Thymus (tissue), 11 donors: ENCODE results near the gene PIP5K1A. TPM values are rescaled to one million over a fixed set of nuclear protein-coding genes. Genes with fewer than 3 reads are reported as not detected.

Source experiments
- DNase-seq, 9 donors: peaks; one replicate each; pipeline ENCODE4 v3.0.0-alpha.2; 2013; ENCODE audit warnings: low spot score in 9 of 9, low read depth in 6 of 9, missing footprints in 1 of 9
- H3K27ac ChIP-seq, 2 donors: one replicate each; pipeline ENCODE4 v1.5.1; 2013; ENCODE audit warnings: control low read depth in 1 of 2, low read depth in 1 of 2, low read length in 1 of 2, mild to moderate bottlenecking in 1 of 2, moderate library complexity in 1 of 2
- H3K27me3 ChIP-seq, 2 donors: one replicate each; pipeline ENCODE4 v1.5.1; 2013; ENCODE audit warnings: low read length in 1 of 2; ENCODE audit not compliant: control insufficient read depth in 2 of 2, insufficient read depth in 1 of 2
- H3K36me3 ChIP-seq, 2 donors: one replicate each; pipeline ENCODE4 v1.5.1; 2013; ENCODE audit warnings: low read length in 1 of 2, mild to moderate bottlenecking in 1 of 2, moderate library complexity in 1 of 2; ENCODE audit not compliant: control insufficient read depth in 2 of 2, insufficient read depth in 2 of 2
- H3K4me1 ChIP-seq, 2 donors: one replicate each; pipeline ENCODE4 v1.5.1; 2013; ENCODE audit warnings: low read length in 2 of 2; ENCODE audit not compliant: control insufficient read depth in 2 of 2, insufficient read depth in 2 of 2
- H3K4me3 ChIP-seq, 2 donors: one replicate each; pipeline ENCODE4 v1.5.1; 2013; ENCODE audit warnings: low read length in 2 of 2, control low read depth in 1 of 2, mild to moderate bottlenecking in 1 of 2
- H3K9me3 ChIP-seq, 2 donors: one replicate each; pipeline ENCODE4 v1.5.1; 2013; ENCODE audit warnings: low read length in 1 of 2, mild to moderate bottlenecking in 1 of 2; ENCODE audit not compliant: control insufficient read depth in 2 of 2, insufficient read depth in 1 of 2
- WGBS: extraction: QIAGEN DNeasy Blood & Tissue Kit; methylation state at CpG from one replicate; pipeline ENCODE4 v1.1.7; 2013; 5-methylcytosine and 5-hydroxymethylcytosine counted together
- polyA plus RNA-seq: library from polyadenylated mRNA; stranded (reverse); fragments of 200-250 nt; gene quantifications from one replicate; pipeline ENCODE4 v1.2.3, GENCODE V29; 2013
- total RNA-seq: library from RNA; stranded (reverse); fragments of 120-200 nt; gene quantifications from one replicate; pipeline ENCODE4 v1.2.4, GENCODE V29; 2013
- donor health status: healthy.

PIP5K1A gene
- total and polyA plus RNA-seq, 2 donors = 29.8 to 30.7 TPM

GRCh38 chr1:151237678-151238466, 39.5 kb downstream of the PIP5K1A start:
- H3K9me3 ChIP-seq = no peaks in the 10 kb centered on the region
- H3K27ac ChIP-seq = no peak overlapping the region
- H3K4me3 ChIP-seq = no peak overlapping the region
- H3K27me3 ChIP-seq = no peaks in the 10 kb centered on the region
- 95% methylated on average over 4 of the region's 4 CpGs for WGBS
- peaks cover 67 to 95% of the 10 kb centered on the region in 2 donors for H3K36me3 ChIP-seq
- H3K4me1 ChIP-seq = no peaks in the 10 kb centered on the region
- no peak for DNase-seq

DNA sequence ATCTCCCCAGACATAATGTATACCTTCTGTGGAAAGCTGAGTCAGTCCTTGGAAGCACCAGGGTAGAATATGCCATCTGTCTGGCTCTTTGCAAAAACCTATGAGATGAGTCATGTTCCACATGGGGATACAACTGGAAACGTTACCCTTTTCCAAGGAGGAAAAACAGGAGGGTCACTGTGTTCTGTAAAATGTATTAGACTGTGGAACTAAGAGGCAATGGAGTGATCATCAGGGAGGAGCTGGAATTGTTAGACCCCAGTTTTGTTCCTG, 40.1 kb downstream of the PIP5K1A start:
- H3K4me3 ChIP-seq = no peak overlapping the region
- no peak overlapping the region for H3K27ac ChIP-seq
- DNase-seq = no peak
- no peaks in the 10 kb centered on the region for H3K9me3 ChIP-seq
- 93% methylated on average over 1 of the region's 1 CpG for WGBS
- no peaks in the 10 kb centered on the region for H3K4me1 ChIP-seq
- H3K27me3 ChIP-seq = no peaks in the 10 kb centered on the region
- H3K36me3 ChIP-seq = peaks cover 72 to 97% of the 10 kb centered on the region in 2 donors

DNA sequence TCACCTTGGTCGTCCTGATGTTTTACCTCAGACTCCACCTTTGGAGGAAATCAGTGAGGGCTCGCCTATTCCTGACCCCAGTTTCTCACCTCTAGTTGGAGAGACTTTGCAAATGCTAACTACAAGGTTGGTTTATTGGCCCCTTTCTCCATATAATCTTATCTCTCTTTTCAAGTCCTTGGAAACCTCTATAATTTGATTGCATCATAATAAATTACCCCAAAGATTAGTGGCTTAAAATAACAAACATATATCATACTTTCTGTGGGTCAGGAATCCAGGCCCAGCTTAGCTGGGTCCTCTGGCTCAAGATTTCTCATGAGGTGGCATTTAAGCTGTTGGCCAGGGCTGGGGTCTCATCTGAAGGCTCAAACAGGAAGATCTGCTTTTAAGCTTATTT, 44.1 kb downstream of the PIP5K1A start:
- no peaks in the 10 kb centered on the region for H3K27me3 ChIP-seq
- H3K36me3 ChIP-seq = peaks cover 85 to 97% of the 10 kb centered on the region in 2 donors
- no peaks in the 10 kb centered on the region for H3K4me1 ChIP-seq
- WGBS = 98% methylated on average over 2 of the region's 2 CpGs
- no peak overlapping the region for H3K4me3 ChIP-seq
- H3K9me3 ChIP-seq = no peaks in the 10 kb centered on the region
- no peak for DNase-seq
- no peak overlapping the region for H3K27ac ChIP-seq

- Histone ChIP-seq H3K4me1 (no peaks in the 10 kb centered on the region), H3K27ac (no peak overlapping the region), H3K9me3 (no peaks in the 10 kb centered on the region), H3K4me3 (no peak overlapping the region), H3K36me3 (peaks cover 86 to 97% of the 10 kb centered on the region in 2 donors), H3K27me3 (no peaks in the 10 kb centered on the region)
- DNase-seq = no peak
- 92% methylated on average over 5 of the region's 5 CpGs for WGBS
These were observed 45.4 kb downstream of the PIP5K1A start for GRCh38 chr1:151243683-151244216.

DNA sequence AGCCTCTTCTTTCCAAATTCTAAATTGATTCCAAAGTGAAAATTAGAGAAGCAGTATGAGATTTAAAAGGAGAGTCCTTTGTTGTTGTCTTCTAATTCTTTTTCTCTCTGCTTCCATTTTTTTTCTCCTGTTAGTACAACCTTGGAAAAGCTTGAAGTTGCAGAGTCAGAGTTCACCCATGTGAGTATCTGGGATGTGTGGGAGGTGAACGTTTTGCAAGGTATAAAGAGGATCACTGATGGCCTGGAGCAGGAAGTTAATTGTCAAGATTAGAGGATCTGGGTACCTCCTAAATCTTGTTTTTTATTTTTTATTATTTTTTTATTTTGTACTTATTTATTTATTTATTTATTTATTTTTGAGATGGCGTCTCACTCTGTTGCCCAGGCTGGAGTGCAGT, 48.4 kb downstream of the PIP5K1A start:
- no peaks in the 10 kb centered on the region for H3K4me1 ChIP-seq
- 96% methylated on average over 2 of the region's 2 CpGs for WGBS
- DNase-seq = no peak
- H3K27me3 ChIP-seq = no peaks in the 10 kb centered on the region
- no peak overlapping the region for H3K27ac ChIP-seq
- peaks cover 70 to 76% of the 10 kb centered on the region in 2 donors for H3K36me3 ChIP-seq
- no peaks in the 10 kb centered on the region for H3K9me3 ChIP-seq
- no peak overlapping the region for H3K4me3 ChIP-seq

DNA sequence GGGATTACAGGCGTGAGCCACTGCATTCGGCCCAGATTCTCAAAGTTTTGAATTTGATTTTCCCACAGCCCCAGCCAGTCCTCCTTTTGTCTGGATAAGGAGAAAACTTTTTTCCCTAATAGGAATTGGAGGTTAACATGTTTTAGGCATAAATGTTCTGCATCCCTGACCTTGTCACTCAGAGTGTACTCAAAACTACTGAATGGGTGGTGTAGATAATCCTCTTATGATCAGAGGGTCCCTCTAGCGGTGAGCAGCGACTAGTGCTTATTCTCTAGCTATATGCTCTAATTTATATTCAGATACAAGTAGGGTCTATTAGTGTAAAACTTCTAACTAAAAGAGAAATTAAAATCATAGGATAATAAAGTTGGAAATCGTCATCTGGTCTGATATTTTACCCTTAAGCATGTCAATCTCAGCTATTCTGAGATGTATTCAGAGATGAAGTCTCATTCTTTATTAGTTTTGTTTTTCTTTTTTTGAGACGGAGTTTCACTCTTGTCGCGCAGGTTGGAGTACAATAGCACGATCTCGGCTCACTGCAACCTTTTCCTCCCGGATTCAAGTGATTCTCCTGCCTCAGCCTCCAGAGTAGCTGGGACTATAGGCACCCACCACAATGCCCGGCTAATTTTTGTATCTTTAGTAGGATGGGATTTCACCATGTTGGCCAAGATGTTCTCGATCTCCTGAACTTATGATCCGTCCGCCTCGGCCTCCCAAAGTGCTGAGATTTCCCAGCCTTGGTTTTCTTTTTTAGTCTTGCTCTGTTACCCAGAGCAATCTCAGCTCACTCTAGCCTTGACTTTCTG, 53.5 kb downstream of the PIP5K1A start:
- Histone ChIP-seq H3K4me1 (peaks cover 7 to 8% of the 10 kb centered on the region in 2 donors), H3K4me3 (no peak overlapping the region), H3K9me3 (no peaks in the 10 kb centered on the region), H3K27me3 (no peaks in the 10 kb centered on the region), H3K27ac (no peak overlapping the region), H3K36me3 (peaks cover 24 to 28% of the 10 kb centered on the region in 2 donors)
- peak; percentile 44 to 81 (median 62) for DNase-seq
- WGBS = 71% methylated on average over 16 of the region's 16 CpGs

GRCh38 chr1:151254217-151255213, 56.2 kb downstream of the PIP5K1A start, which contains the start of gene PSMD4:
Gene PSMD4, plus strand, starts transcription at chr1:151254734. Its CDS starts 49 bp downstream, at chr1:151254783.
- H3K27ac ChIP-seq = peak within 1 kb of the TSS; percentile 83 to 85
- peaks cover 7 to 8% of the 10 kb centered on the region in 2 donors for H3K4me1 ChIP-seq
- H3K4me3 ChIP-seq = peak within 1 kb of the TSS; percentile 97 to 98
- no peaks in the 10 kb centered on the region for H3K27me3 ChIP-seq
- DNase-seq = peak; percentile 91 to 99 (median 96)
- H3K9me3 ChIP-seq = no peaks in the 10 kb centered on the region
- peaks cover 4 to 7% of the 10 kb centered on the region in 2 donors for H3K36me3 ChIP-seq
- WGBS = 12% methylated on average over 56 of the region's 56 CpGs

- Histone ChIP-seq H3K27ac (peak overlapping the region; percentile 5 to 85), H3K9me3 (no peaks in the 10 kb centered on the region), H3K4me3 (peak overlapping the region; percentile 97 to 98), H3K4me1 (peaks cover 7 to 8% of the 10 kb centered on the region in 2 donors), H3K27me3 (no peaks in the 10 kb centered on the region), H3K36me3 (peaks cover 0 to 5% of the 10 kb centered on the region in 2 donors)
- DNase-seq = peak in 1 of 9 donors; percentile 19
- 59% methylated on average over 10 of the region's 10 CpGs for WGBS
These were observed 57.0 kb downstream of the PIP5K1A start for GRCh38 chr1:151255381-151255780.
